ENCODE data around the gene CFAP157. TPM values are rescaled to one million over a fixed set of nuclear protein-coding genes. Genes with fewer than 3 reads are reported as not detected.

Gene CFAP157
- total RNA-seq, 2 donors from 2014 or later, result not detected

DNA sequence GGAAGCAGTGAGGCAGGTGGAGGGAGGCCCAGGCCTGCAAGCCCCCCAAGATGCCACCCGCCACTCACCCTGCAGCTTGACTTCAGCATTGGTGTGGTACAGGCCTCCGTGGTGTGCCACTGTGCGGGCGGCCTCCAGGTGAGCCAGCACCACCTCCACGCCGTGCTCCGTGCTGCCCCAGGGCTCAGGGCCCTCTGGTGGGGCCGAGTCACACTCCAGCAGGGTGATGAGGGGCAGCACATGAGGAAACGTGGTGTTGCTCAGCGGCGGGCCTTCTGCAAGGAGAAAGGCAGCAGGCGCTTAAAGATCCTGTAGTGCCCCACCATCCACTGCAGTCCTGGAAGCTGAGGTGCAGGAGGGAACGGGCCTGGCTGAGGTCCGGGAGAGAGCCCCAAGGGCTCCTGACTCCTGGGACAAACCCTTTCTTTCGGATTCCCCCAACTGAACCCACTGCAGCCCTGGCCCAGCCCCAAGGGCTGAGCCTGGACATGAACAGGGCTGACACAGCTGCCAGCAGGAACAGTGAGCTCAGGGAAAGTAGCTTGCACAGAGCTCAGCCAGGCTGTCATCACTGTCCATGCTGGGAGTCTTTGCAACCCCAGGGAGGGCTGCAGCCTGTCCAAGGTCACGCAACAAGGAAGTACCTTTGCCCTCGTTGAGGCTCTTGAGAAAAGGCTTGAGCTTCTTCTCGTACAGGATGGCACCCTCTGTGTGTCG is 33.0 kb downstream of the CFAP157 start:
- no peaks in the 10 kb centered on the region for H3K27me3 Mint-ChIP-seq (ENCODE audit: low read depth)
- H3K27ac Mint-ChIP-seq, result no peak overlapping the region
- no peak for ATAC-seq (replicated peaks in 1 of 2)
- H3K4me3 Mint-ChIP-seq, result no peak overlapping the region
- H3K4me1 Mint-ChIP-seq (ENCODE audit: low read depth), result no peaks in the 10 kb centered on the region
- H3K9me3 Mint-ChIP-seq, result no peaks in the 10 kb centered on the region
- DNase-seq, result no peak
- peaks cover 2 to 17% of the 10 kb centered on the region in 2 donors for H3K36me3 Mint-ChIP-seq (ENCODE audit: insufficient read depth in 2 of 2)

DNA sequence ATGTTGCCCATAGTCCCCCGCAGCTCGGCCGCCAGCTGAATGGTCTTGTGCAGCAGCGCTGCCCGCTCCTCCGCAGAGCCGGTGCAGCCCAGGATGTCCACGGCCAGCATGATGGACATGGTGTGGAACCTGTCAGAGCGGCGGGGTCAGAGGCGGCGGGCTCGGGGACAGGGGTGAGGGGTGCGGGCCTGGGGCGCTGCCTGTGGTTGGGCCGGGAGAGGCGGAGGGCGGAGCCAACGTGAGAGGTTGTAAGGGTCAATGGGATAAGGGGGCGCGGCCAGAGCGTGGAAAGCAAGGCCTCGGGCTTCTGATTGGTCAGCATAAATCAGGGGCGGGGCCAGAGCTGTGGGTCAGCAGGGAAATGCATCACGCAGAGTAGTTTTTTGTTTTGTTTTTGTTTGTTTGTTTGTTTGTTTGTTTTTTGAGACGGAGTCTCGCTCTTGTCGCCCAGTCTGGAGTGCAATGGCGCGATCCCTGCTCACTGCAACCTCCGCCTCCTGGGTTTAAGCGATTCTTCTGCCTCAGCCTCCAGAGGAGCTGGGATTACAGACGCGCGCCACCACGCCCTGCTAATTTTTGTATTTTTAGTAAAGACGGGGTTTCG is 35.1 kb downstream of the CFAP157 start:
- H3K9me3 Mint-ChIP-seq, result no peaks in the 10 kb centered on the region
- H3K4me3 Mint-ChIP-seq, result no peak overlapping the region
- H3K27me3 Mint-ChIP-seq (ENCODE audit: low read depth), result no peaks in the 10 kb centered on the region
- H3K27ac Mint-ChIP-seq, result no peak overlapping the region
- no peak for ATAC-seq (replicated peaks in 1 of 2)
- H3K4me1 Mint-ChIP-seq (ENCODE audit: low read depth), result no peaks in the 10 kb centered on the region
- DNase-seq, result no peak
- H3K36me3 Mint-ChIP-seq (ENCODE audit: insufficient read depth in 2 of 2), result peaks cover 3 to 21% of the 10 kb centered on the region in 2 donors

DNA sequence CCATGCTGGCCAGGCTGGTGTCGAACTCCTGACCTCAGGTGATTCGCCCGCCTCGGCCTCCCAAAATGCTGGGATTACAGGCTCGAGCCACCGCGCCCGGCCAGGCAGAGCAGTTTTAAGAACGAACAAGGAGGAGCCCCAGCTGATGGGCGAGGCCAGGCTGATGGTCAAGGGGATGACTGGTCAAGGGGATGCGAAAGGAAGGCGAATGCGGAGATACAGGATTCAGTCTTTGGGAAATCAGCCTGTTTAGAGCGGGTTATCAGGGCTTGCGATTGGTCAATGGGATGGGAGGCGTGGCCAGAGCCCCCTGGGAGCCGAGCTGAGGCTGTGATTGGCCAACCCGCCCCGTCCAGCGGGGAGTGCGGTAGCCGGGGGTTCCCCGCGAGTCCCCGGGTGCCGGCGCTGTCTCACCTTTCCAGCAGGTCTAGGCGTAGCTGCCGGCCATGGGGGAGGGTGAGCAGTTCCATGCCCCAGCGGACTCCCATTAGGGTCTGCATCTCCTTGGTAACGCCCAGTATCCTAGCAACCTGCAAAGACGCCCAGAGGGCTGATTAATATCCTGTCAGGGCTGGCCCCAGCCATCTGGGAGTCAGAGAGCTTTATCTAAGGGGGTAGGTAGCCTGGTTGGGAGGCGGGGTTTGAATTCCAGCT is 35.8 kb downstream of the CFAP157 start:
- Mint-ChIP-seq H3K9me3 (no peaks in the 10 kb centered on the region), H3K4me1 (ENCODE audit: low read depth) (peaks cover 5% of the 10 kb centered on the region), H3K4me3 (no peak overlapping the region), H3K36me3 (ENCODE audit: insufficient read depth in 2 of 2) (peaks cover 3 to 23% of the 10 kb centered on the region in 2 donors), H3K27ac (no peak overlapping the region), H3K27me3 (ENCODE audit: low read depth) (no peaks in the 10 kb centered on the region)
- DNase-seq (no peak), ATAC-seq (replicated peaks in 1 of 2) (no peak)

GRCh38 chr9:127744398-127745110 is 37.8 kb downstream of the CFAP157 start:
- ATAC-seq (replicated peaks in 1 of 2) (no peak), DNase-seq (no peak)
- Mint-ChIP-seq H3K27me3 (ENCODE audit: low read depth) (no peaks in the 10 kb centered on the region), H3K9me3 (no peaks in the 10 kb centered on the region), H3K36me3 (ENCODE audit: insufficient read depth in 2 of 2) (peaks cover 3 to 15% of the 10 kb centered on the region in 2 donors), H3K4me1 (ENCODE audit: low read depth) (peaks cover 9% of the 10 kb centered on the region), H3K27ac (no peak overlapping the region), H3K4me3 (no peak overlapping the region)

DNA sequence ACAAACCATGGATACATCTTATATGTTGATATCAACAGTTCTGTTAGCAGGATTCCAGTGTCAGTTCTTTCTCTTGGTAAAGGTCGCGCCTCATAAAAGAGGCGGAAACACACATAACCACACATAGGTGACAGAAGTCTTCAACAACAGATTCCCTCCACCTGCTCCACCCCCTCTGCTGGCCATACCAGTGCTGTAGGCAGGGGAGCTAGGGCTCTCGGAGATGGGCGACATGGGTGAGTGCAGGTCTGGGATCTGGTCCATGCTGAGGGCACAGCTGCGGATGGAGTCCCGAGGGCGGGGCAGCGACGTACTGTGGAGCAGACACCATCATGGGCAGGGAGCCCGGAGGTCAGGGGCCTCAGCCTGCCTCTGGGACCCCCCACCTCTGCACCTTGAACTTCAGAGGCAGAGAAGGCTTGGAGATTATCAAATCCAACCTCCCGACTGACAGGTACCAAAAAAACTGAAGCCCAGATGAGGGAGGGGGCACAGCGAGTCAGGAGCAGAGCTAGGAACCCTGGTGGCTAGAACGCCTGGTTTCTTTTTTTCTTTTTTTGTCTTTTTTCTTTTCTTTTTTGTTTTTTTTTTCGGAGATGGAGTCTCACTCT is 40.3 kb downstream of the CFAP157 start:
- peak; percentile 28 to 43 for ATAC-seq (replicated peaks in 1 of 2)

GRCh38 chr9:127749090-127749787 is 42.5 kb downstream of the CFAP157 start:
- DNase-seq (no peak), ATAC-seq (replicated peaks in 1 of 2) (no peak)
- Mint-ChIP-seq H3K27me3 (ENCODE audit: low read depth) (no peaks in the 10 kb centered on the region), H3K4me1 (ENCODE audit: low read depth) (peaks cover 9% of the 10 kb centered on the region), H3K36me3 (ENCODE audit: insufficient read depth in 2 of 2) (peaks cover 1 to 12% of the 10 kb centered on the region in 2 donors), H3K4me3 (no peak overlapping the region), H3K9me3 (no peaks in the 10 kb centered on the region), H3K27ac (no peak overlapping the region)

More for the DNA sequence above, 40.3 kb downstream of the CFAP157 start:
- peaks cover 9% of the 10 kb centered on the region for H3K4me1 Mint-ChIP-seq (ENCODE audit: low read depth)
- no peaks in the 10 kb centered on the region for H3K27me3 Mint-ChIP-seq (ENCODE audit: low read depth)
- no peak for DNase-seq
- no peak overlapping the region for H3K27ac Mint-ChIP-seq
- H3K36me3 Mint-ChIP-seq (ENCODE audit: insufficient read depth in 2 of 2), result peaks cover 3 to 17% of the 10 kb centered on the region in 2 donors
- H3K9me3 Mint-ChIP-seq, result no peaks in the 10 kb centered on the region
- H3K4me3 Mint-ChIP-seq, result no peak overlapping the region

DNA sequence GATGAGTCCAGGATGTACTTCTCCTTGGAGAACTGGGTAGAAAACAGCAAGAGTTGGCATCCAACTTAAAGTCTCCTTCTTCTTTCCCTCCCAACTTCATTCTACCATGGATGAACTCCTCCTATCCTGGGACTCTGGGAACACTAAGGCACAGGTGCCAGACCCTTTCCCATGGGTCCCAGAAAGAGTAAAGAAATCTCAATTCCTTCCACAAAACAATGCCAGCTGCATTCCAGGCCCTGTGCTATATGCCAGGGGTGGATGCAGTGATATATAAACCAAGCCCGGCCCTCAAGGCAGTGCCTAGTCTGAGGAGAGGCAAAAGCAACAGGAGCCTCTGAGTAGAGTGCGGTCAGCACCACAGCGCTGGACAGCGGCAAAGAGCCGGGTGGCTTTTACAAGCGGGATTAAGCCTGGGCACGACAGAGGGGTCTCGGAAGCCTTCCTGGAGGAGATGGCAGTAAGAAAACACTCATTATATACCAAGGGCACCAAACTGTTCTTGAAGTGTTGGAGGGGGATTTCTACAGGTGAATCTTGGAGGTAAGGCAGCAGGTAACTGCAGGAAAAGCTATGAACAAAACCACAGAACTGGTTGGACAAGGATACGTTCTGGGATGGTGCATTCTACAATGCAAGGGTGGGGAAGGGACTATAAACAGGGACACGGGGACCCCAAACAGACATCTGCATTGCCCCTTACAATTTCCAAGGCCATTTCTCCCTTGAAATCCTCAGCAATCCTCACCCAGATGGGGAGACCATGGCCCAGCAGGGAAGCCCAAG is 44.7 kb downstream of the CFAP157 start:
- Mint-ChIP-seq H3K27me3 (ENCODE audit: low read depth) (no peaks in the 10 kb centered on the region), H3K9me3 (no peaks in the 10 kb centered on the region), H3K36me3 (ENCODE audit: insufficient read depth in 2 of 2) (peaks cover 0 to 10% of the 10 kb centered on the region in 2 donors), H3K4me3 (no peak overlapping the region), H3K4me1 (ENCODE audit: low read depth) (peaks cover 9% of the 10 kb centered on the region), H3K27ac (no peak overlapping the region)
- DNase-seq (no peak), ATAC-seq (replicated peaks in 1 of 2) (no peak)

DNA sequence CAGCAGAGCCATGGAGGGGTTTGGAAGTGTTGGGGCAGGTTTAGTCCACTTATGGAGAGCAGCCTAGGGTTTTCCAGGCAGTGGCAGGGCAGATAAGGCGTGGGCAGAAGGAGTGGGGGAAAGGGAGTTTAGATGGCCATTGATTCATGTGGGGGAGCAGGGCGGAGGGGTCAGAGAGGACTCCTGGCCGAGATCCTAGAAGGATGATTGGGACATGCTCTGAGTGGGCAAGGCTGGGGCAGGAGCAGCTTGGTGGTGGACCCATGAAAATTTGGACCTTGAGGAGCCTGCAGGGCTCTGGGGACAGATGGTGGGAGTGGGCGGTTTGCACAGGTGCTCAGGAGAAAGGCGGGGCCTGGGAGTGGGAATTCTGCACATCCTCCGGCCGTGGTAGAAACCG is 46.4 kb downstream of the CFAP157 start:
- H3K36me3 Mint-ChIP-seq (ENCODE audit: insufficient read depth in 2 of 2), result peaks cover 0 to 7% of the 10 kb centered on the region in 2 donors
- no peak for ATAC-seq (replicated peaks in 1 of 2)

GRCh38 chr9:127753622-127754021 is 46.8 kb downstream of the CFAP157 start:
- Mint-ChIP-seq H3K9me3 (no peaks in the 10 kb centered on the region), H3K27ac (no peak overlapping the region), H3K36me3 (ENCODE audit: insufficient read depth in 2 of 2) (peaks cover 0 to 9% of the 10 kb centered on the region in 2 donors), H3K4me1 (ENCODE audit: low read depth) (no peaks in the 10 kb centered on the region), H3K4me3 (no peak overlapping the region), H3K27me3 (ENCODE audit: low read depth) (no peaks in the 10 kb centered on the region)
- DNase-seq (no peak), ATAC-seq (replicated peaks in 1 of 2) (no peak)

More for the DNA sequence above, 46.4 kb downstream of the CFAP157 start:
- H3K27ac Mint-ChIP-seq, result no peak overlapping the region
- H3K9me3 Mint-ChIP-seq, result no peaks in the 10 kb centered on the region
- no peak overlapping the region for H3K4me3 Mint-ChIP-seq
- no peaks in the 10 kb centered on the region for H3K4me1 Mint-ChIP-seq (ENCODE audit: low read depth)
- no peaks in the 10 kb centered on the region for H3K27me3 Mint-ChIP-seq (ENCODE audit: low read depth)
- DNase-seq, result no peak

- Mint-ChIP-seq H3K9me3 (no peaks in the 10 kb centered on the region), H3K27ac (no peak overlapping the region), H3K27me3 (ENCODE audit: low read depth) (no peaks in the 10 kb centered on the region), H3K4me1 (ENCODE audit: low read depth) (no peaks in the 10 kb centered on the region), H3K4me3 (no peak overlapping the region), H3K36me3 (ENCODE audit: insufficient read depth in 2 of 2) (peaks cover 0 to 11% of the 10 kb centered on the region in 2 donors)
- DNase-seq (no peak), ATAC-seq (replicated peaks in 1 of 2) (no peak)
These were observed 47.6 kb downstream of the CFAP157 start for GRCh38 chr9:127754099-127755060.
